ENCODE data around the gene ATOH8.

ATOH8 gene

GRCh38 chr2:85770786-85771409, 17.1 kb downstream of the ATOH8 start:
- no peak overlapping the region for H3K4me3 ChIP-seq (ENCODE audit: low read length)

GRCh38 chr2:85771486-85771885, 17.7 kb downstream of the ATOH8 start:
- H3K4me3 ChIP-seq (ENCODE audit: low read length), result no peak overlapping the region
- TF ChIP-seq ZNF274 (IDR thresholded peaks at IDR 0.05; ENCODE audit: low read depth, low read length), result no peak

More at GRCh38 chr2:85770786-85771409, 17.1 kb downstream of the ATOH8 start:
- TF ChIP-seq ZNF274 (IDR thresholded peaks at IDR 0.05; ENCODE audit: low read depth, low read length), result no peak

GRCh38 chr2:85772019-85772745, 18.4 kb downstream of the ATOH8 start:
- TF ChIP-seq ZNF274 (IDR thresholded peaks at IDR 0.05; ENCODE audit: low read depth, low read length), result no peak
- no peak overlapping the region for H3K4me3 ChIP-seq (ENCODE audit: low read length)

DNA sequence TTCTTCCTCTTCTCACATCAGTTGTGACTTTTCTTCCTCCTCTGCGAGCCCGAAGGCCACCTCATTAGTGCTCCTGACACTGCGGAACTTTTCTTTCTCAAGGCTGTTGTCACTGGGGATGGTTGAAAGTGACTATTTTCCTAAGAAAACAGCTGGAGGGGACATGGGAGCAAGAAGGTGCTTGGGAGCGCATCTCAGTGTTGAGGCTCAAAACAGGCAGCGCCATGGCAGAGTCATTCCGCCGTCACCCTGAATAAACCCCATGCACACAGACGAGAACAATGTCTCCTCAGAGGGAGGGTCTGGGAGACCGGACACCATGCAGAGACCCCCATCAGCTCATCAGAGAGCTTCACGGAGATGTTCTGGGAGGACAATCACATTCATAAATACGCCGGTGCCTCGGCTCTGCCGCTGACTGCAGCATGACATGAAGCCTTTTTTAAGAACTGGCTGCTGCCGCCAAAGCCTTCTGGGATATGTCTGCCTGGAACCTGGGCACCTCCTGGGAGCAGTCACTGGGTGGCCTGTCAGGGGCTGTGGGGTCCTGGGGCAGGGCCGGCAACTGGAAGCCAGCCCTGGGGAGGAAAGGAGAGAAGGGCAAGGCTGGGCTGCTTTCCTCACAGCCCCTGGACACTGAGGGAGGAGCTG, 19.2 kb downstream of the ATOH8 start:
- TF ChIP-seq ZNF274 (IDR thresholded peaks at IDR 0.05; ENCODE audit: low read depth, low read length), result no peak
- H3K4me3 ChIP-seq (ENCODE audit: low read length), result no peak overlapping the region

GRCh38 chr2:85773692-85774091, 19.9 kb downstream of the ATOH8 start:
- no peak overlapping the region for H3K4me3 ChIP-seq (ENCODE audit: low read length)
- no peak for TF ChIP-seq ZNF274 (IDR thresholded peaks at IDR 0.05; ENCODE audit: low read depth, low read length)

DNA sequence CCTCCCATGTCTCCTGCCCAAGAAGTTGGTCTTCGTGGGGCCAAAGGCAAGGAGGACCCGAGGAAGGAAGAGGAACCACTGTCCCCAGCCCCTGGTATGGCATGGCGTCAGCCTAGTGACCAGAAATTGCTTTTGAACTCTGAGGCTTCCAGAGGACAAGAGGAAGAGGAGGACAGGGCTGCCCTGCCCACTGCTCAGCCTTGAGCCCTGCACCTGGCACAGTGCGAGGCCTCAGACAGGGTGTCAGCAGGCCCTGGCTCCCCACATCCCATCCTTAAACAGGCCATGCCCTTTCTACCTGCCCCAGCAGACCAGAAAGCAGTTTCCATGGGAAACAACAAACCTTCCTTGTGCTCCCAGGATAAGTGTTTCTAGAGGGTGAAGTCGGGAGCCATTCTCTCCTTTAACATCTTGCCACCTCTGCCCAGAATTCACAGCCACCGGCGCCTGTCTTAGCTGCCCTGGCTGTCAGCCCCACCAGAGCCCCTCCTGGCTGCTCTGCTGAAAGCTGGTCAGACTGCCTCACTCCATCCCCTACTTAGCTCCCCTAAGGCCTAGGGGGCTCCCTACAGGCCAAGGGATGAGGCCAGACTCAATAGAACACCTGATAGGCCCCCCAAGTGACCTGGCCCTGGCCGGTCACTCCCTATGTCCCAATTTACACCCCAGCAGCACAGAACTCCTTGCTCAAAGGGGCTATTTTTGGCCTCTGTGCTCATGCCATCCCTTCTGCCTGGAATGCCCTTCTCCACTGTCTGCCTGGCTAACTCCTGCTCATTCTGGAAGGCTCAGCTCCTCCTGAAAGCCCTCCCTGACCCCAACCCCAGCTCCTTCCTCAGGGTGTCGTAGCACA, 20.6 kb downstream of the ATOH8 start:
- H3K4me3 ChIP-seq (ENCODE audit: low read length), result no peak overlapping the region
- TF ChIP-seq ZNF274 (IDR thresholded peaks at IDR 0.05; ENCODE audit: low read depth, low read length), result no peak

DNA sequence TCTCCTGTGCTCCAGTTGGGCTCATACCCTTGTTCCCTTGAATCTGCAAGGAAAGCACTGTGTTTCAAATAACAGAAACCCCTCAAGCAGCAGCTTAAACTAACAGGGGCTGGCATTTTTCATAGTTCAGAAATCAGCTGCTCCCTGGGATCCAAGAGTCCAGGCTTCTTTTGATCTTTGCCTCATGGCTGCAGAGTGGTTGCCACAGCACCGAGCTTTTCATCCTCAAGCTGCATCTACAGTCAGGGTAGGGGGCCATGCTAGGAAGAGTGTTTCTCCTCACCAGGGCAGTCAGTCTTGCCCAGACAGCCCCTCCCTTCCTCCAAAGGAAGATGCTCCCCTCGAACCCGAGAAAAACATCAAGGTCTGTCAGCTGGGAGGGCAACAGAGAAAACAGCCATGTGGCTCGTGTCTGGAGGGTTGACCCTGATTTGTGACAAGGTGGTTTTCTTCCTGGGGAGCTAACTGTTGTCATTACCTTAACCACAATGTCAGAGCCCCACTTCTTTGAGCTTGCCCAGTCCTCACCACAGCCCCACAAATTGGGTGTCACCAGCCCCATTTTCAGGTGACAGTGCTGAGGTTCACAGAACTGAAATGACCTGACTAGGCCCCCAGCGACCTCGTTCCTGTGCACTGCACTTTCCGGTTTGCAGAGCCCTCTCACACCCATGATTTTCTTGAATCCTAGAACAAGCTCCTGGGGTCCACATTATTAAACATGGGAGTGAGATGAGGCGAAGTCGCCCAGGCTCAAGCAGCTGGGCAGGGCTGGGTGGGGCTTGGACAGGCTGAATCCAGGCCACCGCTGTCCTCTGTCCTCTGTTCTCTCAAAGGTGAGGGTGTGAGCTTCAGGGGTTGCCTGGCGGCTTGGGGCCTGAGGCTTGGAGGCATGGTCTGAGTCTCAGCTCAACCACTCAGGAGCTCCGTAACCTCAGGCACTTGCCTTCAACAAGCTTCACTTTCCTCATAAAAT, 21.9 kb downstream of the ATOH8 start:
- H3K4me3 ChIP-seq (ENCODE audit: low read length), result no peak overlapping the region
- no peak for TF ChIP-seq ZNF274 (IDR thresholded peaks at IDR 0.05; ENCODE audit: low read depth, low read length)

DNA sequence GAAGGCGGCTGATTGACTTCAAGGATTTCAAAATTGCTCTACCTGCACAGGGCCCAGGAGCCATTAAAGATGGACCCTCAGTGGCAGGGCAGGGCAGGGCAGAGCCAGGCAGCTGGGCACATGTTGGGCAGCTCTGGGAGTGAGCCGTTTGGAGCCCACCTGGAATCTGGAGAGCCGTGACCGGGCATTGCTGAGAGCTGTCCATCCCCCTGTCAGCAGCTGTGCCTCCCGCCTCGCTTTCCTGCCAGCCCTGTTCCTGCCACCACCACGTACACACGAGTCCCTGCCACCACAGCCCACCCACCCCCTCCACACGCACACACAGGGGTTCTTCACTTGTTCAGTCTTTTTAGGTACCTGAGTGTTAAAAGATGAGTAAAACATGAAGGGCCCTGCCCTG, 22.9 kb downstream of the ATOH8 start:
- no peak for TF ChIP-seq ZNF274 (IDR thresholded peaks at IDR 0.05; ENCODE audit: low read depth, low read length)
- no peak overlapping the region for H3K4me3 ChIP-seq (ENCODE audit: low read length)

- no peak for TF ChIP-seq ZNF274 (IDR thresholded peaks at IDR 0.05; ENCODE audit: low read depth, low read length)
These were observed 23.7 kb downstream of the ATOH8 start for GRCh38 chr2:85777441-85777861.

DNA sequence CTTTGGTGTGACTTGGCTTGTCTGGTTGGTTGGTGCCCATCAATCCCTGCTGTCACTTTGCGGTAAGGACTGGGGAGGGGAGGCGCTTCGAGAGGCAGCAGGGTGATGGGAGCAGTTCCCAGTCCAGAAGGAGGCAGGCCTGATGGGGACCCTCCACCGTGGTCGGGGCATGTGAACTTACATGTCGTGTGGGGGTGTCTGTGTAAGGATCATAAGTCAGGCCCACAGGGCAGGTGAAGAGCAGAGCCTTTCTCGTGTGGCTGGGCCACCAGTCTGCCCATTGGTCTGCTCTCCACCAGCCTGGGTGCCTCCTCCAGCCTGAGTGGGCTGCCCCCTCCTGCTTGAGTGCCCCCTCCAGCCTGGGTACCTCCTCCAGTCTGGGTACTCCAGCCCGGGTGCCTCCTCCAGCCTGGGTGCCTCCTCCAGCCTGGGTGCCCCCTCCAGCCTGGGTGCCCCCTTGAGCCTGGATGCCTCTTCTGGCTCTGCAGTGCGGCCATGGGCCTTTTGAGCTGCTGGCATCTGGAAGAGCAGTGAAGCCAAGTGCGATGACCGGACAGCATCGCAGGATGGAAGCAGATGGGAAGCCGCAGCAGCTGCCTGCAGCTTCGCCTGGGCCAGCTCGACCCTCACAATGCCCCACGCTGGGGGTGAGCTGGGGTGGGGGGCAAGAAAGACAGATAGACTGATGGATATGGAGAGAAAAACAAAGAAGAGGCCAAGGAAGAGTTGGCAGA, 25.0 kb downstream of the ATOH8 start:
- no peak for TF ChIP-seq ZNF274 (IDR thresholded peaks at IDR 0.05; ENCODE audit: low read depth, low read length)
- no peak overlapping the region for H3K4me3 ChIP-seq (ENCODE audit: low read length)

More at GRCh38 chr2:85777441-85777861, 23.7 kb downstream of the ATOH8 start:
- H3K4me3 ChIP-seq (ENCODE audit: low read length), result no peak overlapping the region

- H3K4me3 ChIP-seq (ENCODE audit: low read length), result no peak overlapping the region
These were observed 26.0 kb downstream of the ATOH8 start for GRCh38 chr2:85779641-85780315.

More at GRCh38 chr2:85779641-85780315, 26.0 kb downstream of the ATOH8 start:
- TF ChIP-seq ZNF274 (IDR thresholded peaks at IDR 0.05; ENCODE audit: low read depth, low read length), result no peak

Measured in GM08714 (cell line).